ENCODE measurements around the gene KPNB1. TPM values are rescaled to one million over a fixed set of nuclear protein-coding genes. Genes with fewer than 3 reads are reported as not detected.

Gene KPNB1
- polyA plus RNA-seq, 4 donors: 220 to 256 (median 244) TPM

DNA sequence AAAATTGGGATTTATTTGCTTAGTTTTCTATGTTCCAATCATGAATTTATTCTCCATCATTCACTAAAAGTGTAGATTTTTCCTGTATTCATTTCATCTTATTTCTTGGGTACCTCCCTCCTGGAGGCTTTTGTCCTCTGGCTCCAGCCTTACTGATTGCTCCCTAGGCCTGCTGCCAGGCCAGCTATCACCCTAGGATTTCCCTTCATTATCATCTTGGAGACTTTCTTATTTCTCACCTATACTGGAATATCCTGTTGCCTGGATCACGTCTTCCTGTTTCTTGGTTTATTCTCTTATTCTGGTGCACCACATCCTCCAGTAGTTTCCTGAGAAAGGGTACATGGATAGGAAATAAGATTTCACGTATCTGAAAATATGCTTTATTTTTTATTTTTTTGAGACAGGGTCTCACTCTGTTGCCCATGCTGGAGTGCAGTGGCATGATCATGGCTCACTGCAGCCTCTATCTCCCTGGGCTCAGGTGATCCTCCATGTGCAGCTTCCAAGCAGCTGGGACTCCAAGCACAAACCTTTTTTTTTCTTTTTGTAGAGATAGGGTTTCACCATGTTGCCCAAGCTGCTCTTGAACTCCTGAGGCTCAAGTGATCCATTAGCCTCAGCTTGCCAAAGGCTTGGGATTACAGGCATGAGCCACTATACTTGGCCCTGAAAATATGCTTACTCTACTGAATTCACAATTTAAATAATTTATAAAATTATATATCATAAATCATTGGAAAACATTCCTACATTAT is 13.3 kb upstream of the KPNB1 start:
- DNase-seq (ENCODE audit: low read depth in 4 of 4, low spot score in 2 of 4): no peak

DNA sequence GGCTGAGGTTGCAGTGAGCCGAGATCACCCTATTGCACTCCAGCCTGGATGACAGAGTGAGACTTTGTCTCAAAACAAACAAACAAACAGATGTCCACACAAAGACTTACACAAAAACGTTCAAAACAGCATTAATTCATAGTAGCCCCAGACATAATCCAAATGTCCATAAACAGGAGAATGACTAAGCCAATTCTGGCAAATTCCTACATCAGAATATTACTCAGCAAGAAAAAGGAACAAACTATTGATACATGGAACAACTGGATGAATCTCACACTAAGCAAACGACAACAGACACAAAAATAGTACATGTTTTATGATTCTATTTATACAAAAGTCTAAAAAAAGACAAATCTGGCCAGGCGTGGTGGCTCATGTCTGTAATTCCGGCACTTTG is 10.8 kb upstream of the KPNB1 start:
- no peak for DNase-seq (ENCODE audit: low read depth in 4 of 4, low spot score in 2 of 4)

DNA sequence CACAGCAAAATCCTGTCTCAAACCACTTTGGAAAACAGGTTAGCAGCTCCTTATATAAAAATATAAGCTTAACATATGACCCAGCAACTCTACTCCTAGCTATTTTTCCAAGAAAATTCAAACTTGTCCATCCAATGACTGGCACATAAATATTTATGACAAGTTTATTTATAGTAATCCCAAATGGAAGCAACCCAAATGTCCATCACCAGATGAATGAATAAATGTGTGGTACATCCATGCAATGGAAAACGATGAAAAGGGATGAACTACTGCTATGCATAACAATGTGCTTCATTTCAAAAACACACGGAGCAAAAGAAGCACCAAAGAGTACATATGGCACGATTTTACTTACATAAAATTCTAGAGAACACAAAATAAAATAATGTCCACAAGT is 9.6 kb upstream of the KPNB1 start:
- DNase-seq (ENCODE audit: low read depth in 4 of 4, low spot score in 2 of 4): no peak

DNA sequence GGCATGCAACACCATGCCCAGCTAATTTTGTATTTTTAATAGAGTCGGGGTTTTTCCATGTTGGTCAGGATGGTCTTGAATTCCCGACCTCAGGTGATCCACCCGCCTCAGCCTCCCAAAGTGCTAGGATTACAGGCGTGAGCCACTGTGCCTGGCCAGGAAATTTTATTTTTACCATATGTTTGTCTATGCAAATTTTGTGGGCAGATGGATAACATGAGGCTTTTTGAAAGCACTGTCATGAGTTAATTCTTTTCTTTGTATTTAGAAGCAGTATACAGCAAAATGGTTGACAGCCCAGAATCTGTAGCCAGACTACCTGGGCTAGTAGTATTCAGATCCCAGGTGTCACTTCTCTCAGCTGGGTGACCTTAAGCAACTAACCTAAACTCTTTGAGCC is 8.5 kb upstream of the KPNB1 start:
- DNase-seq (ENCODE audit: low read depth in 4 of 4, low spot score in 2 of 4): no peak

DNA sequence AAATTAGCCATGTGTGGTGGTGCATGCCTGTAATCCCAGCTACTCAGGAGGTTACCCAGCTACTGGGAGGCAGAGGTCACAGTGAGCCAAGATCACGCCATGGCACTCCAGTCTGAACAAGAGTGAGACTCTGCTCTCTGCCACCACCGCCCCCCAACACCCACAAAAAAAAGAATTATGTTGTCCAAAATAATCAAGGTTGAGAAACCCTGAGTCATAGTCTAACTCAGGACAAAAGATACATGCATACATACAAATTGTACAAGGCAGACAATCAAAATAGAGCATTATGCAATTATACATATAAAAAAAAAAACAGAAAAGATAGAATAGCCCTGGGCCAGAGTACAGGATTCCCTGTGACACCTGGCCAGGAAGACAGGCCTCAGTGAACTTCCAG is 6.6 kb upstream of the KPNB1 start:
- DNase-seq (ENCODE audit: low read depth in 4 of 4, low spot score in 2 of 4): no peak

DNA sequence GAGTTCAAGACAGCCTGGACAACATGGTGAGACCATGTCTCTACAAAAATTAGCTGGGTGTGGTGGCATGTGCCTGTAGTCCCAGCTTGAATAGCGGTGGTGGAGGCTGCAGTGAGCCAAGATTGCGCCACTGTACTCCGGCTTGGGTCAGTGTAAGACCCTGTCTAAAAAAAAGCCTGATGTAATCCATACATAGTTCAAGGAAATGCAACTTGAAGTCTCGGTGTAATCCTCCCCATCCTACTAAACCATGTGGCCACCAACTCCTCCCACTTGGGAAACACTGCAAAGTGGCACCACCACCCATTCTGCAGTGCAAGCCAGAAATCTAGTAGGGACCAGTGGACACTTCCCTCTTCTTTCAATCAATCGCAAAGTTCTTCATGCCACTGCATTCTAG is 5.4 kb upstream of the KPNB1 start:
- no peak for DNase-seq (ENCODE audit: low read depth in 4 of 4, low spot score in 2 of 4)

DNA sequence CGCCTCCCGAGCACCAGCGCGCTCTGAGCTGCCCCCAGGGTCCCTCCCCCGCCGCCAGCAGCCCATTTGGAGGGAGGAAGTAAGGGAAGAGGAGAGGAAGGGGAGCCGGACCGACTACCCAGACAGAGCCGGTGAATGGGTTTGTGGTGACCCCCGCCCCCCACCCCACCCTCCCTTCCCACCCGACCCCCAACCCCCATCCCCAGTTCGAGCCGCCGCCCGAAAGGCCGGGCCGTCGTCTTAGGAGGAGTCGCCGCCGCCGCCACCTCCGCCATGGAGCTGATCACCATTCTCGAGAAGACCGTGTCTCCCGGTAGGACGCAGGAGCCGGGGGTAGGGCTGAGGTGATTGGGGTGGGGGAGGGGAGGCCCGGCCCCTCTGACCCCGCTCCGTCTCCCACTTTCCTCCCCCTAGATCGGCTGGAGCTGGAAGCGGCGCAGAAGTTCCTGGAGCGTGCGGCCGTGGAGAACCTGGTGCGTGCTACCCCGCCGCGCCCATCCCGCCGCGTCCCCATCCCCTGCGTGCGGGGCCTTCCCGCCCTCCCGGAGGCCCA is 329 bp downstream of the KPNB1 start:
- DNase-seq (ENCODE audit: low read depth in 4 of 4, low spot score in 2 of 4): peak in 1 of 4 donors; percentile 15

DNA sequence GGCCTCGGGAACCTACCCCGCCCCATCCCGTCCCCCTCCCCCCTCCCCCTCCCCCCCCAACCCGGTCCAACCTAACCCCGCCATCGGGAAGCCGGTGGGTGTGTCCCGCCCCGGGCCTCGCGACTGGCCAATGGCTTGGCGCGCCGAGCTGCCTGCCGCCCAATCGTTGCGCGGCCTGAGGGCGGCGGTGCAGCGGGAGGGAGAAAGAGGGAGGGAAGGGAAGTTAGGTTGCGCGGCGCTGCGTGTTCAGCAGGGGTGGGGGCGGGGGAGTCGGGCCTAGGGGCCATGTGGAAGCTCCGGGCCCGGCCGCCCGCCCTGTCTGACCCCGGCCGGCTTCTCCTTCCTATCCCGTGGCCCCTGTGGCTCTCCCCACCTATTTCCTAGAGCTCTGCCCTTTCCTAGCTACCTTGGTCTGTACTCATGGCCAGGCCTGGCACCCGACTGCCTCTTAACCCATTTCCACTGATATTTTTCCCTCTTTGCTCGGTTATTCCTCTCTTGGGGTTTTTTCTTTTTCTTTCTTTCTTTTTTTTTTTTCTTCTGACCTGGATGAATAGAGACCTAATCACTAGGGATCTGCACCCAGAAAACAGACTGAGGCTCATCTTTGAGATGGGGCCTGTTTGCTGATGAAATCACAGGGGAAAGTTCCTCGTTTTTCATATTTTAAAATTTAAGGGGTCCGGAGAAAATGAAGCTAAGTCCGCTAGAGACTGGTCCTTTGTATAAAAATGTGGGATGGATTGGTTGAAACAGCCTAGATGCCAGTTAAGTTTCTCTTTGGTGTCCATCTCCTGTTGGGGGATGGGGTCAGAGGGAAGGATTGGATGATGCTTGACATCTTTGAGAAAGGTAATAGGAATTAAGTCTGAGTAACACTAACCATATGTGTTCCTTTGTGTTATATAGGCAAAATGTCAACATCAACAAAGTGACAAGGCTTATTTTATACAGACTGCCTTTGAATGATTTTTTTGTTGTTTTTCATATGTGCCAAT is 1.1 kb downstream of the KPNB1 start:
- peak; percentile 34 to 83 (median 76) for DNase-seq (ENCODE audit: low read depth in 4 of 4, low spot score in 2 of 4)

DNA sequence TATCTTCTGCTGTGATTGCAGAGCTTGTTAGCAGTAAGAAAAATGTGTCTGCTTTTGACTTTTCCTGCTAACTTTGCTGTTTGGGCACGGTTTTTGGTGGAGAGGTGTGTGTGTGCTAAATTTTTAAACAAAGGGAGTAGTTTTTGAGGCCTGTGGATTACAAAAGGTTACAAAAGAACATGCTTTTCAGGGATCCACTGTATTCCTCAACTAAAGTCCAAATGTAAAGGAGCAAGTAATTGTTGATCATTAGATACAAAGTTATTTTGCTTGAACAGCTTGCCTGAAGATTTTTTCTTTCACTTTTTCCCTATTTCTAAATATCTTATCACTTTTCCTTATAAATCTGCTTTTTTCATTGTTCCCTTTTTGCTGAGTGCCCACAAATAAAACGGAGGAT is 2.0 kb downstream of the KPNB1 start:
- no peak for DNase-seq (ENCODE audit: low read depth in 4 of 4, low spot score in 2 of 4)

DNA sequence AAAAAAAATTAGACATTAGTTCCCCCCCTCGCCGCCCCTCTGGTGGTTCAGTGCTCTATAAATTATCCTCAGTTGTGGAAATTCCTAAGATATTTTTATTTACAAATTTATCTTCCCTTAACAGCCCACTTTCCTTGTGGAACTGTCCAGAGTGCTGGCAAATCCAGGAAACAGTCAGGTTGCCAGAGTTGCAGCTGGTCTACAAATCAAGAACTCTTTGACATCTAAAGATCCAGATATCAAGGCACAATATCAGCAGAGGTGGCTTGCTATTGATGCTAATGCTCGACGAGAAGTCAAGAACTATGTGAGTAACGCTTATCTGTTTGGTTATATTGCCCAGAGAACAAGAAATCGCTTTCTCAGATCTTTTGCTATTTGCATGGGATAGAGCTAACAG is 2.9 kb downstream of the KPNB1 start:
- DNase-seq (ENCODE audit: low read depth in 4 of 4, low spot score in 2 of 4): no peak

DNA sequence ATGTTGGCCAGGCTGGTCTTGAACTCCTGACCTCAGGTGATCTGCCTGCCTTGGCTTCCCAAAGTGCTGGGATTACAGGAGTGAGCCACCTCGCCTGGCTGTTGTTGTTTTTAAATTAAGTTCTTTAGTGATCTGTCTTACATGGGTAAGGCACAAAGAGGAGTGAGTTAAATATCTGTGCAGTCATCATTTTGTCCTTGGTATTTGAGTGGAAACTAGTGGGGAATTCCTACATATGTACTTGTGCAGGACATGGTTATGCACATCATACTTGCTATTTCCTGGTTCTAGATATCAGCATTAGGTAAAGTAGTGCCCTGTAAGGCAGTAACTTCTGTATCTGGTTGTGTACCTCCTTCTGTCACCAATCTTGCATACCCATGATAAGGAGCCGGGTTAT is 3.7 kb downstream of the KPNB1 start:
- no peak for DNase-seq (ENCODE audit: low read depth in 4 of 4, low spot score in 2 of 4)

DNA sequence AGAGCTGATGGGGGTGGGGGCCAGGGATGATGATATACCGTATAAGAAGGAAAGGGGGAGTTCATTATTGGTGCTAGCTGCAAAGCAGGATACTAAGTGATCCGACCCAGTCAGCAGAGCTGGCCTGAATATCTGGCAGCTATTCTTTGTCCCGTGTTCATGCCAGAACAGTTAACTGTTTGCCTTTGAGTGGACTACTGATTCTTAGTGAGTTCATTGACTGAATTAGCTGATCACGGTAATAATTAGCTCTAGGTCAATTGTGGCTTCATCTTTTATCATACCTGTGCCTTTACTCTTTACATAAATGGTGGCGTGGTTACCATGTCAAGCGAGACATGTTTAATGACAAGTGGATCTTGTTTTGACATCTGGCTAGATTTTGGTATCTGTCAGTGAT is 5.3 kb downstream of the KPNB1 start:
- DNase-seq (ENCODE audit: low read depth in 4 of 4, low spot score in 2 of 4): no peak

DNA sequence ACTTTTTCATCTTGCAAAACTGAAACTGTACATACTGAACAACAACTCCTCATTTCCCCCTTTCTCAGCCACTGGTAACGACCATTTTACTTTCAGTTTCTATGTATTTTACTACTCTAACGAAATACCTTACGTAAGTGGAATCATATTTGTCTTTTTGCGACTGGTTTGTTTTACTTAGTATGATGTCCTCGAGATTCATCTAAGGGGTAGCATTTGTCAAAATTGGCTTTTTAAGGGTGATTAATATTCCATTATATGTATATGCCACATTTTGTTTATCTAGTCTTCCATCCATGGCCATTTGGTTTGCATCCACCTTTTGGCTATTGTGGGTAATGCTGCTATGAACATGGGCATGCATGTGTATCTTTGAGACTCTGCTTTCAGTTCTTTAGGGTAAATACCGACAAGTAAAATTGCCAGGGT is 10.4 kb downstream of the KPNB1 start:
- no peak for DNase-seq (ENCODE audit: low read depth in 4 of 4, low spot score in 2 of 4)

DNA sequence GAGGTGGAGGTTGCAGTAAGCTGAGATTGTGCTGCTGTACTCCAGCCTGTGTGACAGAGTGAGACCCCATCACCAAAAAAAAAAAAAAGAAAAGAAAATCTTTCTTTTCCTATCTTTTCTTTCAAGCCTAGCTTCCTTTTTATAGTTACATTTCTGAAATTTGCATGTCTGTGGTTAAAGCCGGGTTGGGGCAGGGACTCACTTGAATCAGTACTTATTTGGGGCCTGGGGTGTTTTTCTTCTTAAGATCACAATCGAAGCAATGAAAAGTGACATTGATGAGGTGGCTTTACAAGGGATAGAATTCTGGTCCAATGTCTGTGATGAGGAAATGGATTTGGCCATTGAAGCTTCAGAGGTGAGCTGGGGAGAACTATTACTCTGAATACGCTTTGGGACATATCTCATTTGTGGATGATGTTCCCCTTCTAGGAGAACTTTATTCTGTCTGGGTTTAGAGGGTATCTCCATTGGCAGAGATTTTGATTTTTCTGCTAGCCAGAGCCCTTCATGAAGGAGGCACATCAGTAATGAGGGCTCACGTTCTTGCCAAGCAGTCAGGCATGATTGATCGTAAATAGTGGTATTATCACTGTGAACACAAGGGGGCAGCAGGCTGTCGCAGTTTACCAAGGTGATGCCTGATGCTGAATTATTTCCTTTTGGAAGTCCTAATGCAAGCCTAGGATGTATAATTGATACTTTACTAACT is 14.3 kb downstream of the KPNB1 start:
- peak in 3 of 4 donors; percentile 26 to 65 (median 32) for DNase-seq (ENCODE audit: low read depth in 4 of 4, low spot score in 2 of 4)

DNA sequence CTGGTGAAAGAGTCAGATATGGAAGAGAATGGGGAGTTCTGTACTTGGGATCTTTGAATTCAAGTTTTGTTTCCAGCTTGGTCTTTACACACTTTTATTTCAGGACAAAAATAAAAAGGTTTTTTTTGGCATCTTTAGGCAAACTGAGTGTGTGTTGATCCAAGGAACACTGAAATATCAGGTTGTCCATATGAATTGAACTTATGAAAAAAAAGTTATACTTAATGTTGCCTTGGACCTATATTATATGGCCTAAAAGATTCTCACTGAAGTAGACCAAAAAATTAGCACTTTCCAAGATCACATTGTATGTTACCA is 14.9 kb downstream of the KPNB1 start:
- no peak for DNase-seq (ENCODE audit: low read depth in 4 of 4, low spot score in 2 of 4)

DNA sequence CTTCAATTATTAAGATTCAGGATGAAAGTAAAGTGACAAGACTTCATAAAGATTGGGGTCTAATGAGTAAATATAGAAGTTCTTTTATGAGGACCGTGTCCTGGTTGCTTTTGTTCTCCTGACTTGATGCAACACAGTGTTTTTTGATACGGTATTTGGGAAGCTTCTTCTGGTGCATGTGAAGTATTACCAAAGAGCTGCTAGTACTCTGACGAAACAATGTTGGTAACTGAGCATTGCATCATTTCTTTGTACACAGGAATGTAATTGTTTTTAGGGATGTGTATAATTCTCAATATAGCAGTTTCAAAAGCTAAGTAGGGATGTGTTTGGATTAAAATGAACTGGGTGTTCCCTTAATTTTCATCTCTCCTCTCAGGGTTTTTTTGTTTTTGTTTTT is 15.9 kb downstream of the KPNB1 start:
- DNase-seq (ENCODE audit: low read depth in 4 of 4, low spot score in 2 of 4): no peak

DNA sequence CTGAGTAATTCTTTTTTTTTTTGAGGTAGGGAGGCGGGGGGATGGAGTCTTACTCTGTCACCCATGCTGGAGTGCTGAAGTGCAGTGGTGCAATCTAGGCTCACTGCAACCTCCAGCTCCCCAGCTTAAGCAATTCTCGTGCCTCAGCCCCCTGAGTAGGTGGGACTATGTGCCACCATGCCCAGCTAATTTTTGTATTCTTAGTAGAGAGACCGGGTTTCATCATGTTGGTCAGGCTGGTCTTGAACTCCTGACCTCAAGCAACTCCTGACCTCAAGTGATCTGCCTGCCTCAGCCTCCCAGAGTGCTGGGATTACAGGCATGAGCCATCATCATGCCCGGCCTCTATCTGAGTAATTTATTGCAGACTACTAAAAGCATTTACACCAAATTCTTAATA is 19.4 kb downstream of the KPNB1 start:
- DNase-seq (ENCODE audit: low read depth in 4 of 4, low spot score in 2 of 4): no peak

DNA sequence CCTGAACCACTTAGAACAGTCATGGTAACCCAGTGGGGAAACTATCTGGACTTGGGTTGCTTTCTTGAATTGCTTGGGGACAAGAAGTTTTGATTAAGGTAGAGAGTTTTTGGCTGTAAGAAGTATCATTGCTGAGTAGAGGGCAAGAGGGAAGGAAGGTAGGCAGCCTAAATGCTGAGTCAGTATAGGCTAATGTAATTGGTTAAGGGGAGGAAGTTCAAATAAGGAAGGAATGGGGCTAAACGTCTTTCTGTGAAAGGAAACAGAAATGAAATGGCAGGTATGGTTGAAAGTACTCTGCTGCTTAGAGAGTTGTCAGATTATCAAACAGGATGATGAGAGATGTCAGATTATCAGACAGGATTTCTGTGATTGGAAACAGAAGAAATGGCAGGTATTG is 20.3 kb downstream of the KPNB1 start:
- DNase-seq (ENCODE audit: low read depth in 4 of 4, low spot score in 2 of 4): no peak

DNA sequence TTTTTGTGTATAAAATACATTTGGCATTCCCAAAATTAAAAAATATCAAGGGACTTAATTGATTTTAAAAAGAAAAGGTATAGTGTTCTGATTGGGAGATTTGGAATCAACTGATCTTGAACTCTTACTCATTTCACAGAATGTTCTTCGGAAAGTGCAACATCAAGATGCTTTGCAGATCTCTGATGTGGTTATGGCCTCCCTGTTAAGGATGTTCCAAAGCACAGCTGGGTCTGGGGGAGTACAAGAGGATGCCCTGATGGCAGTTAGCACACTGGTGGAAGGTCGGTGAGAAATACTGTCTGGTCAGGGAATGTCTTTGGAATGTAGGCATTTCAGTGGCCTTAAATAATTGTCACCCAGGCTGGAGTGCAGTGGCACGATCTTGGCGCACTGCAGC is 24.8 kb downstream of the KPNB1 start:
- no peak for DNase-seq (ENCODE audit: low read depth in 4 of 4, low spot score in 2 of 4)

DNA sequence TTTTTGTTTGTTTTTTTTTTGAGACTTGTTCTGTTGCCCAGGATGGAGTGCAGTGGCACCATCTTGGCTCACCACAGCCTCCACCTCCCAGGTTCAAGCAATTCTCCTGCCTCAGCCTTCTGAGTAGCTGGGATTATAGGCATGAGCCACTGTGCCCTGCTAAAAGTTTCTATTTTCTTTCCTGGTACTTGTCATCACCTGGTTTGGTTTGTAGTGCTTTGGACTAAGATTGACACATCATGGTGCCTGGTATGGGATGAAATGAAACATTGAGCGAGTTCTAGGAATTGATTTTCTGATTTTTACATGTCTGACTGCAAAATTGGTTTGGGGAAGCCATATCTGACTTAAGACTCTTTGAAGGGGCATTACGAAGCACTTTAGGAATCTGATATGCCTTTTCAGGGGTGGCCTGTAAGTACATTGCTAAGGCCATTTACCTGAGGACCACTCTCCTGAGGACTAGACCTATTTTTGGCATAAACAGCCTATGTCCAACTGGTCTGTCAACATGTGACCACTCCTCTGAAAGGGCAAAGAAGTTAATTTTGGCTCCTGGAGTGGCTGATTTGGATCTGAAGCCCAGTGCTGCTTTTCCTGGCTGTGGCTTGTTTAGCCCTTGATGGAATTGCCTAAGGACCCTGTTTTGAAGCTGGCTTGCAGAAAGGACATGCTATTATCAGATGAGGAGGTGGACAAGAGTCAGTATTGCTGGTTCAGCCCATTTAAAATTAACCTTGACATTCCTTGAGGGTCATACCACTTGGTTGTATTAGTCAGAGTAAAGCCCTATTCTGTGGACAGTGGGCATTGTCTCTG is 25.9 kb downstream of the KPNB1 start:
- no peak for DNase-seq (ENCODE audit: low read depth in 4 of 4, low spot score in 2 of 4)

Data from left renal cortex interstitium (tissue), 4 donors.